GM18502 (cell line): Measurements from ENCODE around the gene SPPL2B.
"Not testable (repeated sequence)": the region's sequence is repeated elsewhere in the genome, so short reads cannot be mapped to it uniquely, and the experiment has no call there.

Source experiments
- ATAC-seq: cut with Tn5 transposase; IDR thresholded peaks from one replicate; pipeline ENCODE4 v1.9.1; 2021; ENCODE audit warnings: mild to moderate bottlenecking; ENCODE audit not compliant: unreplicated experiment, poor library complexity

The SPPL2B gene

DNA sequence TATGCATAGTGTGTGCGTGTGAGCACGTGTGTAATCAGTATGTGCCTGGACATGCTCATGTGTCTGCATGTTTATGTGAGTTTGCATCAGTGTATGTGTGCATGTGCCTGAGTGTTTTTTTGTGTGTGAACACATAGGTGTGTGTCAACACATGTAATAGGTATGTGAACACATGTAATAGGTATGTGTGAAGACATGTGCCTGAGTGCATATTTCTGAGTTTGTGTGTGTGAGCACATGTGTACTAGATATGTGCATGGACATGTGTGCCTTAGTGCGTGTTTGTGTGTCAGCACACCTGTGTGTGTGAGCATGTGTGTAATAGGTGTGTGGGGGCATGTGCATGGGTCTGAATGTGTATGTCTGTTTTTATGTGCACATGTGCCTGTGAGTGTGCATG is 7.4 kb downstream of the SPPL2B start:
- no peak for ATAC-seq

DNA sequence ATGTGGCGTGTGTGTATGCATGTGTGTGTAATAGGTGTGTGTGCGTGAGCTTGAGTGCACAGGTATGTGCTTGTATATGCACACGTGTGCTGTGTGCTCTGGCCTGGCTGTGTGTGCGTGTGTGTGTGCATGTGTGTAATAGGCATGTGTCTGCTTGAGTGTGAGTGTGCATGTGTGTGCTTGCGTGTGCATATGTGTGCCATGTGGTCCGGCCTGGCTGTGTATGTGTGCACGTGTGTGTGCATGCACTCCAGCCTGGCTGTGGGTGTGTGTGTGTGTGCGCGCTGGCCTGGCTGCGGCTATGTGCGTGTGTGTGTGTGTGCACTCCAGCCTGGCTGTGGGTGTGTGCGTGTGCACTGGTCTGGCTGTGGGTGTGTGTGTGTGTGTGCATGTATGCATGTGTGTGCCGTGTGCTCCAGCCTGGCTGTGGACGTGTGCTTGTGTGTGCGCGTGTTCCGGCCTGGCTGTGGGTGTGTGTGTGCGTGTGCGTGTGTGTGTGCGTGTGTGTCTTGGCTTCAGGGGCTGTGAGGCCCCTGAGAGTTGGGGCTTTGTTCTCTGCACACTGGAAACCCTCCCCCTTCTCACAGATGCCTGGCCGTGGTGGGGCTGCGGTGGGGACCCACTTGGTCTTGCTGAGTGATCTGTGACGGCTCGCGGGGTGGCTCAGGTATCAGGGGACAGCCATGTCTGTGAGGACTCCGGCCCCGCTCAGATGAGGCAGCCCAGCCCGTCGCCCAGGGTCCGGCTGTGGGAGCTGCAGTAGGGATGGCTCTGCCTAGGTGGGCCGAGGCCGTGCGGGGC is 8.2 kb downstream of the SPPL2B start:
- ATAC-seq: no peak

DNA sequence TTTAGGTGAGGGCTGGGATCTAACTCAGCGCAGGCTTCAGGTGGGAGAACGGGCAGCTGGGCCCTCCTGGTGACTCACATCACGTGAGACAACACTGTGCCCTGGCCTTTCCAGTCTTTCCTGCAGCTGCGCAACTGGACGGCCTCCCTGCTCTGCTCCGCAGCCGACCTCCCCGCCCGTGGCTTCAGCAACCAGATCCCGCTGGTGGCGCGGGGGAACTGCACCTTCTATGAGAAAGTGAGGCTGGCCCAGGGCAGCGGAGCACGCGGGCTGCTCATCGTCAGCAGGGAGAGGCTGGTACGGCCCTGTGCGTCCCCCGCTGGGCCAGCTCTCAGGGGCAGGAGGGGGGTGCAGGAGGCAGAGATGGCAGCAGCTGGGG is 8.8 kb downstream of the SPPL2B start:
- ATAC-seq: no peak

DNA sequence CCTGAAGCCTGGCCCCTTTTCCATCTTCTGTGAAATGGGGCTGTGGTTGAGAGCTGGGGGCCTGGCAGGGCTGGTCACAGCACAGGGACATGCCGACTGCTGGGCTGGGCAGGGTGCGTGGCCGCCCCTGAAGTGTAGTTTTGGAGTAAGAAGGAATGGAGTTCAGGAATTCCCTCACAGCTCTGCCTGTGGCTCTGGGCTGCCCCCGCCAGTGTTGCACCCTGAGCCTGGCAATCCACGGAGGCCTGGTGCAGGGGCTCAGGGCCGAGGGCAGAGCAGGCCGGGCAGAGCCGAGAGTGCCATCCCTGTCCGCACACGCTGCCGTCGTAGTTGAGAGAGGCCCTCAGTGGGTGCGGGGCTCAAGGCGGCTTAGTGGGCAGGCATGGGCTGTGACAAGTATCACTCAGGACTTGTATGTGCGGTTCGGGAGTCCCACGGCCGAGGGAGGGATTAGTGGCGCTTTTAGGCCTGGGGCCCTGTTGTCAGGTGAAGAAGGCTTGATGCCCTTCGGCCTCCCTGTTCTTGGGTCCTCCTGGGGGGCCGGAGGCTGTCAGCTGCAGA is 9.7 kb downstream of the SPPL2B start:
- no peak for ATAC-seq

DNA sequence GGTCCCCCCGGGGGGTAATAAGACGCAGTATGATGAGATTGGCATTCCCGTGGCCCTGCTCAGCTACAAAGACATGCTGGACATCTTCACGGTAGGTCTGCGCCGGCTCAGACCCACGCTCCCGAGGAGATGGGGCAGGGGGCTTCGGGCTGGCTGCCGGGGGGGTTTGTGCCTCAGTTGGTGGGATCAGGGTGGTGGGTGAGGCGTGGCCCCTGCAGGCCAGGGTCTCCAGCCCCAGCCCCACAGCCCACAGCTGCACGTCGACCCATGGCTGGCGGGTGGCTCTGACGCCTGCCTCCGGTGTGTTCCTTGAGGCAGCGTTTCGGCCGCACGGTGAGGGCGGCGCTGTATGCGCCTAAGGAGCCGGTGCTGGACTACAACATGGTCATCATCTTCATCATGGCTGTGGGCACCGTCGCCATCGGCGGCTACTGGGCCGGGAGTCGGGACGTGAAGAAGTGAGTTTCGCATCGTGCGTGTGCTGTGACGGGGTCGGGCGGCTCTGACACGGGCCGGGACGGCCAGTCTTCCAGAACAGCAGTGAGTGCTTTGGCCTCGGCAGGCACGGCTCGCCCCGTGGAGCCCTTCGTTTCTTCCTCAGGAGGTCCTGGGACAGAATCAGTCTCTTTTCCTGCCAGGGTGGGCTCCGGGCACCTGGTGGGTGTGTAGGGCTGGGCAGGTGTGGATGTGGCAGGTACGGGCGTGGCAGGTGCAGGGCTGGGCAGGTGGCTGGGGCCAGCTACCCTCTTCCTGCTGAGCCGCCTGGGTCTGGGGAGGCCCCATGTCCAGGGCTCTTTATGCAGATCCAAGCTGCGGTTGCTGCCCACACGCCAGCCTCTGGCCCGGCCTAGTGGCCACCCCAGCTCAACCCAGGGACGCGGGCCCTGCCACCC is 10.5 kb downstream of the SPPL2B start:
- no peak for ATAC-seq

DNA sequence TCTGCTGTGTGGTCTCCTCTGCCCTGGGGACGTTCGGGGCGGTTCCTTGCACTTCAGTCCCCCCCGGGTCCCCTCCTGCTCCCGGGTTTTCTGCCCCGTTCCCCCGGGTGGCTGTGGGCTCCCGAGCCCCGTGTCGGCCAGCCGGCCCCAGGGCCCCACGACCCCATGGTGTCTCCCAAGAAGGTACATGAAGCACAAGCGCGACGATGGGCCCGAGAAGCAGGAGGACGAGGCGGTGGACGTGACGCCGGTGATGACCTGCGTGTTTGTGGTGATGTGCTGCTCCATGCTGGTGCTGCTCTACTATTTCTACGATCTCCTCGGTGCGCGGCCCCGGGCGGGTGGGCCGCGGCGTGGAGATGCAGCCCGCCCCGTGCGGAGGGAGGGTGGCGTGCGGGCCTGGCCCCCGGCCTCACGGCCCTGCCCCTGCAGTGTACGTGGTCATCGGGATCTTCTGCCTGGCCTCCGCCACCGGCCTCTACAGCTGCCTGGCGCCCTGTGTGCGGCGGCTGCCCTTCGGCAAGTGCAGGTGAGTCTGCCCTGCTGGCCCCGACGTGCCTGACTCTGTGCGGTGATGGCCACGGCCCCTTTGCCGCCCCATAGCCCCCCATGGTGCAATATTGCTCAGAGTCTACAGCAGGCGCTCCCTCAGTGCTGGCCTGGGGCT is 11.3 kb downstream of the SPPL2B start:
- ATAC-seq: no peak

DNA sequence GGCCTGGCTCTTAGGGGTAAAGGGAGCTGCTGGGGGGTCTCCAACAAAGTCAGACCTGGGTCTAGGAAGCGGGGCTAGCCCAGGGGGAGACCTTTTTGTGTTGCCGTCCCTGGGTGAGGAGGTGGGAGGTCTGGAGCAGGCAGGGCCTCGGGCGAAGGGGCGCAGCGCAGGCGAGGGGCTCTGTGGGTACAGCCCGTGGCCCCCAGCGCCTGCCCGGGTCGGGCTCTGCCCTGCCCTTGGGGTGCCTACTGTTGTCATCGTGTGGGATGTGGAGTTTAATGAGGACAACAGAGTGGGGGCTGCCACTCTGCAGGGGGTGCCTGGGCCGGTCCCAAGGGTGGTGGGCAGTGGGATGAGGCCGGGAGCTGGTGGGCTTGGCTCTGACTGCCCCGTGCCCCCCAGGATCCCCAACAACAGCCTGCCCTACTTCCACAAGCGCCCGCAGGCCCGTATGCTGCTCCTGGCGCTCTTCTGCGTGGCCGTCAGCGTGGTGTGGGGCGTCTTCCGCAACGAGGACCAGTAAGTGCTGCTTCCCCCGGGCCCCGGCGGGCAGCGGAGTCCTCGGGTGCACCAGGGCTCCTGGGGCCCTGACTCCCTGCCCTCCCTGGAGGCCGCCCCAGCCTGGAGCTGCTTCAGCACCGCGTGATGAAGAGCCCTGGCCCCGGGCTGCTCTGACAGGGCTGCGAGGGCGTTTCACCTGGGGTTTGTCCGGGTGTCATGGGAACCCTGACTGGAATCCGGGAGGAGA is 12.2 kb downstream of the SPPL2B start:
- no peak for ATAC-seq

DNA sequence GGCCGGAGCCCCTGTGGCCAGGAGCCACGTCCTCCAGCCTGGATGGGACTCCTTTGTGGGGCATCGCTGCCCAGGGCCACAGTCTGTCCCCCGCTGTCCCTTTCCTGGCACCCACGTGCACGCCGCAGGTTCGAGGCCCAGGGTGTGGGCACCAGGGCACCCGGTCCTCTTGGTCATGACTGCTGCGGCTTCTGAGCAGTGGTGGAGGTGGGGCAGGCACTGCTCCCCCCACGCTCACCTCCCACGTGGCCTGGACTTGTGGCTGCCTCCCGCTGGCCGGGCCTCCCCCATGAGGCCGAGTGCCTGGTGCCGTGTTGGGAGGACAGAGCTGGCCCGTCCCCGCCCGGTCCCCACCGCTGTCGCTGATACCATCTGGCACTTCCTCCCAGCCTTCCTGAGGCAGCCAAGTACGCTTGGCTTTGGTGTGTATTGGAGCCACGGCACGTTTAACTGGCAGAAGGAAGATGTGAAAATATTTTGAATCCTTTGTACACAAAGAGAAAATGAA is 12.8 kb downstream of the SPPL2B start:
- no peak for ATAC-seq

DNA sequence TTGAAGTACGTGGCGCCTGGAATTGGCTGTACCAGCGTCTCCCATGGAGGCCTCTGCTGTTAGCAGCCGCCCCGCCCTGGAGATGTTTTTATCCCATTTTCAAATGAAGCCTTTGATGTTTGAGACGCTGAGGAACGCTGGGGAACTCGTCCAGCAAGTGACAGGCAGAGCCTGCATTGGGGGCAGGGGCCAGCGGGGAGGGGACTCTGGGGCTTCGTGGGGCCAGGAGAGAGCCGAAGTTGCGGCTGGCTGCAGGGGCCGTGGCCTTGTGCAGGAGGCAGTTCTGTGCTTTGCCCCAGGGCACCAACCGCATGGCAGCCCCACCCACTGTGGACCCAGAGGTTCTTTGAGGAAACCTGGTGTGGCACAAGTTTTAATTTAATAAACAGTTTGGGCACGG is 13.5 kb downstream of the SPPL2B start:
- no peak for ATAC-seq

DNA sequence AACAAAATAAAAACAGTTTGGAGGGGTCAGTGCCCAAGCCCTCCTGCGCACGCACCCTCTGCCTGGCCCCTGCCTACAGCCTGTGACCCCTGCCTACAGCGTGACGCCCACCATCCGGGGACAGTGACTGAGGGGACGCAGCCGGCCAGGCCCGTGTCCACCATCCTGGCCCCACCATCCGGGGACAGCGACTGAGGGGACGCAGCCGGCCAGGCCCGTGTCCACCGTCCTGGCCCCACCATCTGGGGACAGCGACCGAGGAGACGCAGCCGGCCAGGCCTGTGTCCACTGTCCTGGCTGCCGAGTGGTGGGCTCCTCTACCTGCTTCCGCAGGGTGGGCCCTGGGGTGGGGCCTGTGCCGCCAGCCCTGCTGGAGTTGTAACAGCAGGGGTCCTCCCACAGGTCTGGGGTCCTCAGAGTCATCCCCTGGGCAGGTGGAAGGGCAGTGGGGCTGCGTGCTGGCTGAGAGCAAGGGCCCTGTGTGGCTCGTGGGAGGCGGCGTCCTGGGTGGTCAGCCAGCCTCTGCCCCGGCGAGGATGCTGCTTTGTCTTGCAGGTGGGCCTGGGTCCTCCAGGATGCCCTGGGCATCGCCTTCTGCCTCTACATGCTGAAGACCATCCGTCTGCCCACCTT is 14.3 kb downstream of the SPPL2B start:
- ATAC-seq: no peak

DNA sequence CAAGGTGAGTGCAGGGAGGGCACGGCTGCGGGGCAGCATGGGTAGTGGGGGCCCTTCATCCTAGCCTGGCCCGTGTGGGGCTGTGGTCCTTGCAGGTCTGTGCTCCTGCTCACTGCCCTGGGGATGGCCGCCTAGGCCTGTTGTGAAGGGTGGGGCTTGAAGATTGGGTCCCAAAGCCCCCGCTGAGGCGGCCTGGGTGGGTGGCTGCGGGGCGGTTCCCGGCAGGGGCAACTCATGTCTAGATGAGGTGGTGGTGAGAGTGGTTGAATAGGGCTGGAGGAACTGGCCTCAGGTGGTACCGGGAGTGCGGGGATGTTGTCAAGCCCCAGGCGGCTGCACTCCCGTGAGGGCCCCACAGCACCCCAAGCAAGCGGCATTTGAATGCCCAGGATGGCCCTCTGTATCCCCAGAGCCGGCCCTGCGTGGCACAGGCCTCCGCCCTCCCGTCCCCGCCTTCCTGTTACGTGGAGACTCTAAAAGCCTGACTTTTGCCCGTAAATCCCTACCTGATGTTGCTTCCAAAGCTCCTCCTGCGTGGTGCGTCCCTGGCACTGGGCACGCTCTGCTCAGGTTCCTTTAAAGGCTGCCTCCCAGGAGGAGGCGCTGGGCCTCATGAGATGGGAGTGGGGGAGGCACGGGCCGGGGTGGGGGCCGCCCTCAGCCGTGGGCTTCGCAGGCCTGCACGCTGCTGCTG is 15.0 kb downstream of the SPPL2B start:
- no peak for ATAC-seq

DNA sequence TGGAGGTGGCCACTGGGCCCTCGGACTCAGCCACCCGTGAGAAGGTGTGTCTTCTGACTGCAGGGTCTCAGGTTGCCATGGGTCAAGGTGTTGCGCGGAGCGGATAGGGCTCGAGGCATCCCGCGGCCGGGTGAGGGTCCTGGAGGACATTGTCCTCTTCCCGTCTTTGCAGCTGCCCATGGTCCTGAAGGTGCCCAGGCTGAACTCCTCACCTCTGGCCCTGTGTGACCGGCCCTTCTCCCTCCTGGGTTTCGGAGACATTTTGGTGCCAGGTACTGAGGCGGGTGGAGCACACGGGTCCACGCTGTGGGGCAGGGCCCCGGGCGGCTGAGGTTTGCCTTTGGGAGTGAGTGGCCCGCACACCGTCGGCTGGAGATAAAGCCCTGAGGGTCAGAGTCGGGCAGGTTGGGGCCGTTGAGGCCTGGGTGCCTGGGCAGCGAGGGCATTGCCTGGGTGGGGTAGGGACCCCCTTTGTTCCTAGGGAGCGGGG is 15.9 kb downstream of the SPPL2B start:
- ATAC-seq: no peak

DNA sequence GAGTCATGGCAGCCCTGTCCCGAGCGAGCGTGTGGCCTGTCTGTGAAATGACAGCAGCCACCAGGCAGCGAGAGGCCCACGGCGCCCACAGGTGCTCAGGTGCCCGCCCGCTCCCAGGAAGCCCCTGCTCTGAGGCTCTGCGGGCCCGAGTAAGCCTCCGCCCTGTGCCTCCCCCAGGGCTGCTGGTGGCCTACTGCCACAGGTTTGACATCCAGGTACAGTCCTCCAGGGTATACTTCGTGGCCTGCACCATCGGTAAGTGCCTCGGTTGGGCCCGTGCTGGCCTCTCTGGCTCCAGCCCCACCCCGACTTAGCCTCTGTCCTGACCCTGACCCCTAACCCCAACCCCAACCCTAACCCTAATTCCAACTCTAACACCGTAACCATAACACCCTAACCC is 16.6 kb downstream of the SPPL2B start:
- ATAC-seq: no peak

DNA sequence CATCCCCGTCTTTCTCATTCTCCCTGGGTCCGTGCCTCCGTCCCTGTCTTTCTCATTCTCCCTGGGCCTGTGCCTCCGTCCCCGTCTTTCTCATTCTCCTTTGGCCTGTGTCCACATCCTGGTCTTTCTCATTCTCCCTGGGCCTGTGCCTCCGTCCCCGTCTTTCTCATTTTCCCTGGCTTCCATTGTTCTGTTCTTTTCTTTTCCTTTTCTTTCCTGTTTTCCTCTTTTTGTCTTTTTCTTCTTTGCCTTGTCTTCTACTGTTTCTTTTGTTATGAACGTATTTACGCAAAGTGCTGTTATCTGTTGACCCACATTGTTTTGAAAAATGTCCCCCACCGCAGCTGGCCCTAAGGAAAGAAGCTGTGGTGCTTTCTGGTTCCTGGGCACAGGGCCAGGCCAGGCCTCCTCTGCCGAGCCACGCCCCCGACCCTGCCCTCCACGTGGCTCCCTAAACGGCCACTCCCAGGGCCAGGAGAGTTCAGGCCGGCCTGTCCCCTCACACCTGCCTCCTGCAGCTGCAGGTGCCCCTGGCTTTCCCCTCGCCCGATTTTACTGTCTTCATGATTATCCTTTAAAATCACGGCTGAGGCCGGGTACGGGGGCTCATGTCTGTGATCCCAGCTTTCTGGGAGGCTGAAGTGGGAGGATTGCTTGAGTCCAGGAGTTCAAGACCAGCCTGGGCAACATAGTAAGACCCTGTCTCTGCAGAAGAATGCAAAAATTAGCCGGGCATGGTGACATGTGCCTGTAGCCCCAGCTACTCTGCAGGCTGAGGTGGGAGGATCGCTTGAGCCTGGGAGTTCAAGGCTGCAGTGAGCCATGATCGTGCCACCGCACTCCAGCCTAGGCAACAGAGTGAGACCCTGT is 17.5 kb downstream of the SPPL2B start:
- no peak for ATAC-seq

DNA sequence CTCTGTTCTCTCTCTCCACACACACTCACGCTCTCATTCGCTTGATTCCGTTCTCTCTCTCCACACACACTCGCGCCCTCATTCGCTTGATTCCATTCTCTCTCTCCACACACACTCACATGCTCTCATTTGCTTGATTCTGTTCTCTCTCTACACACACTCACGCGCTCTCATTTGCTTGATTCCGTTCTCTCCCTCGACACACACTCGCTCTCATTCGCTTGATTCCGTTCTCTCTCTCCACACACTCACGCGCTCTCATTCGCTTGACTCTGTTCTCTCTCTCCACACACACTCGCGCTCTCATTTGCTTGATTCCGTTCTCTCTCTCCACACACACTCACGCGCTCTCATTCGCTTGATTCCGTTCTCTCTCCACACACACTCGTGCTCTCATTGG is 21.3 kb downstream of the SPPL2B start:
- ATAC-seq: not testable (repeated sequence)

DNA sequence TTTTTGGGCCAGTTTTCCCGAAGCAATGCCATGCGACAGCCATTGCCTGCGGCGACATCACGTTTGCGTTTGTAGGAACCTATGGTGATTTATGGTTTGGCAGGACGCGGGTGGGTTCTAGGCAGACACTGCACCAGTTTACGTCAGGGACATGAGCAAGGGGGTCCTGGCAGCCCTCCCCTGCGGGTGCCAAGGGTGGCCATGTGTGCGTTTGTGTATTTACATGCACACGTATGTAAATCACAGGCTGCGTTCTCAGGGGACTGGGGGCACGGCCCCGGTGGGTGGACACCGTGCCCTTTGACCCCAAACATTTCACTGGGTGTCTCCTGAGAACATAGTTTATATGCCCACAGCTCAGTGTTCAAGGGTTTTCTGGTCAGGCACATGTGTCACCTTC is 22.2 kb downstream of the SPPL2B start:
- no peak for ATAC-seq

DNA sequence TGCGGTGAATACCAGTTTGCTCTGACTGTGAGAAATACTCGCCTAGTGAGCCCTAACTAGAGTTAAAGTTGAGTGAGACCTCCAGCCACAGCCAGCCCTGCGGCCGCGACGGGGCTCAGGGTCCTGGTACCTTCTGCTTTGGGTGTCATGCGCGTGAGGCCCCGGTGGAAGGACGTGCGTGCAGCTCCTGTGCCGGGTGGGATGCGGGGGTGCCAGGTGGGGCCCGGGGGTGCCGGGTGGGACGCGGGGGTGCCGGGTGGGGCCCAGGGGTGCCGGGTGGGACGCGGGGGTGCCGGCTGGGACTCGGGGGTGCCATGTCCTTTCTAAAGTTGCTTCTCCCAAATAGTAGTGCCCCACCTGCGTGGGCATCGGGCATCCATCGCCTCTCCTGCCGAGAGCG is 23.1 kb downstream of the SPPL2B start:
- no peak for ATAC-seq

DNA sequence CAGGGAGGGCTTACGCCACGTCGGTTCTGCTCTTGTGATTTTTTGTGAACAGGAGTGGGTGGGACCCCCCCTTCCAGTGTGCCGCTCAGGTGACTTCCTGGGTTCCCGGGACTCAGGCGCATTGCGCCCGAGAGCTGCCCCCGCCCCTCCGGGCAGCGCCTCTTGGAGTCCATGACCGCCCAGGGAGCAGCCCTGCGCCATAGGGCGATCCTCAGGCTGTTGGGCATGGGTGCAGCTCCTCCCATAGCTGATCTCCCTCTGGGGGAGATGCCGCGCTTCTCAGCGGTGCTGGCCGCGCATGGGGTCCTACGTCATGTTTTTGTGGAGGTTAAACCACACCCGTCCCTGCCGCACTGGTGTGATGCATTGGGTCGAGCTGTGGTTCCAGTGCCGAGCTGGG is 23.6 kb downstream of the SPPL2B start:
- no peak for ATAC-seq
